HepG2 (cell line): Measurements from ENCODE around the gene GRIK2.

Experiments used
- CBX1 ChIP-seq: IDR thresholded peaks from one replicate; pipeline ENCODE4 v1.6.1; 2016; ENCODE audit warnings: antibody characterized with exemption, low read depth
- MATR3 ChIP-seq: sonication (generic); formaldehyde crosslinking; IDR thresholded peaks from 2 replicates; pipeline ENCODE4 v1.4.0; 2020; ENCODE audit warnings: missing genetic modification reagents
- SIN3B ChIP-seq: fragments of 150-350 bp; IDR thresholded peaks from 2 replicates; pipeline ENCODE4 v1.6.1; 2014; ENCODE audit warnings: low read length
- TBP ChIP-seq: sonication (generic); formaldehyde crosslinking; IDR thresholded peaks from 2 replicates; pipeline ENCODE4 v1.5.0; 2020; ENCODE audit warnings: missing genetic modification reagents
- ZFP62 ChIP-seq: sonication (generic); formaldehyde crosslinking; IDR thresholded peaks from 2 replicates; pipeline ENCODE4 v1.4.0; 2020; ENCODE audit warnings: missing genetic modification reagents
- ZNF547 ChIP-seq: sonication (generic); formaldehyde crosslinking; IDR thresholded peaks from 2 replicates; pipeline ENCODE4 v1.5.1; 2020; ENCODE audit warnings: mild to moderate bottlenecking, missing genetic modification reagents
- ZNF777 ChIP-seq: sonication (generic); formaldehyde crosslinking; IDR thresholded peaks from 2 replicates; pipeline ENCODE4 v1.4.0; 2020; ENCODE audit warnings: missing genetic modification reagents

GRCh38 chr6:101444717-101445116, 51.2 kb downstream of the GRIK2 start:
- TF ChIP-seq CBX1 (no peak), ZNF547 (CRISPR knock-in tag) (no peak), MATR3 (CRISPR knock-in tag) (no peak), SIN3B (no peak), TBP (no peak), ZFP62 (no peak), ZNF777 (no peak)
